Left ventricle myocardium inferior (tissue), 1 donor: ENCODE measurements around the gene TNFRSF1A. TPM values are rescaled to one million over a fixed set of nuclear protein-coding genes. Genes with fewer than 3 reads are reported as not detected.
A peak's percentile ranks its signal among the peaks of the same experiment; 100 is the strongest.

Source experiments
- DNase-seq: peaks from one replicate; pipeline ENCODE4 v3.0.0-alpha.2; 2020
- H3K27ac ChIP-seq: fragments of 200-600 bp; replicated peaks from 2 replicates; pipeline ENCODE4 v1.8.0; 2021
- H3K27me3 ChIP-seq: fragments of 200-600 bp; 2 replicates; pipeline ENCODE4 v1.8.0; 2021; ENCODE audit warnings: low read depth
- H3K36me3 ChIP-seq: fragments of 200-600 bp; 2 replicates; pipeline ENCODE4 v1.8.0; 2021
- H3K4me1 ChIP-seq: fragments of 200-600 bp; 2 replicates; pipeline ENCODE4 v1.8.0; 2021
- H3K4me3 ChIP-seq: fragments of 200-600 bp; 2 replicates; pipeline ENCODE4 v1.8.0; 2021; ENCODE audit warnings: mild to moderate bottlenecking, moderate library complexity
- H3K9me3 ChIP-seq: fragments of 200-600 bp; replicated peaks from 2 replicates; pipeline ENCODE4 v1.8.0; 2021
- CTCF ChIP-seq: fragments of 200-600 bp; IDR thresholded peaks from 2 replicates; pipeline ENCODE4 v1.8.0; 2021; ENCODE audit warnings: antibody characterized with exemption, mild to moderate bottlenecking, borderline replicate concordance
- intact Hi-C: fragments of 100-400 bp; cut with micrococcal nuclease; formaldehyde crosslinking; loops from one replicate; pipeline ENCODE4 v1.11.0; 2022
- total RNA-seq: library from RNA; stranded (reverse); fragmentation: NEBNext Ultra II Directional; extraction: Animal tissue kit (Norgen Biotek cat#: 25700); gene quantifications from one replicate; pipeline ENCODE4 v1.2.1, GENCODE V29; 2021
- donor health status: DM: no; HTN: yes; CAD: no; lungs with severe emphysema.

Gene TNFRSF1A
- total RNA-seq, 1 donor from 2014 or later: 45.6 TPM

- peak; percentile 93 for DNase-seq
- Histone ChIP-seq H3K4me1 (peaks cover 88% of the 10 kb centered on the region), H3K4me3 (peak overlapping the region; percentile 90), H3K9me3 (no peaks in the 10 kb centered on the region), H3K36me3 (peaks cover 35% of the 10 kb centered on the region), H3K27ac (peak overlapping the region; percentile 99), H3K27me3 (no peaks in the 10 kb centered on the region)
- intact Hi-C loops: loop anchor here (10.0 kb wide), 1 partner anchor 49 kb away; the partner anchor contains the start of gene LTBR
- no peak for TF ChIP-seq CTCF
Observed at GRCh38 chr12:6336079-6336888, 5.6 kb downstream of the TNFRSF1A start.

- TF ChIP-seq CTCF: peak; percentile 53
- no peaks in the 10 kb centered on the region for H3K27me3 ChIP-seq
- H3K27ac ChIP-seq: peak overlapping the region; percentile 99
- intact Hi-C loops: loop anchor here (10.0 kb wide), 1 partner anchor 49 kb away; the partner anchor contains the start of gene LTBR
- no peaks in the 10 kb centered on the region for H3K9me3 ChIP-seq
- DNase-seq: peak; percentile 72
- H3K36me3 ChIP-seq: peaks cover 42% of the 10 kb centered on the region
- peak overlapping the region; percentile 90 for H3K4me3 ChIP-seq
- H3K4me1 ChIP-seq: peaks cover 88% of the 10 kb centered on the region
Observed at GRCh38 chr12:6335451-6336078, 6.3 kb downstream of the TNFRSF1A start.

- Histone ChIP-seq H3K9me3 (no peaks in the 10 kb centered on the region), H3K4me3 (peak overlapping the region; percentile 90), H3K36me3 (peaks cover 48% of the 10 kb centered on the region), H3K27ac (peak overlapping the region; percentile 99), H3K27me3 (no peaks in the 10 kb centered on the region), H3K4me1 (peaks cover 87% of the 10 kb centered on the region)
- no peak for DNase-seq
- TF ChIP-seq CTCF: no peak
- intact Hi-C loops: loop anchor here (10.0 kb wide), 1 partner anchor 50 kb away; the partner anchor contains the start of gene LTBR
Observed at GRCh38 chr12:6334940-6335450, 6.9 kb downstream of the TNFRSF1A start.

- no peak for TF ChIP-seq CTCF
- Histone ChIP-seq H3K4me1 (peaks cover 81% of the 10 kb centered on the region), H3K9me3 (no peaks in the 10 kb centered on the region), H3K4me3 (peak overlapping the region; percentile 90), H3K36me3 (peaks cover 54% of the 10 kb centered on the region), H3K27ac (peak overlapping the region; percentile 99), H3K27me3 (no peaks in the 10 kb centered on the region)
- intact Hi-C loops: loop anchor here (10.0 kb wide), 1 partner anchor 50 kb away; the partner anchor contains the start of gene LTBR
- DNase-seq: no peak
Observed at GRCh38 chr12:6334359-6334758, 7.5 kb downstream of the TNFRSF1A start.

- Histone ChIP-seq H3K36me3 (peaks cover 62% of the 10 kb centered on the region), H3K4me3 (no peak overlapping the region), H3K9me3 (no peaks in the 10 kb centered on the region), H3K4me1 (peaks cover 75% of the 10 kb centered on the region), H3K27ac (peak overlapping the region; percentile 99), H3K27me3 (no peaks in the 10 kb centered on the region)
- no peak for DNase-seq
- TF ChIP-seq CTCF: no peak
- intact Hi-C loops: loop anchor here (10.0 kb wide), 1 partner anchor 51 kb away; the partner anchor contains the start of gene LTBR
Observed at GRCh38 chr12:6333566-6333965, 8.3 kb downstream of the TNFRSF1A start.
